HepG2 (cell line): Measurements from ENCODE around the gene MAP4K3. TPM values are rescaled to one million over a fixed set of nuclear protein-coding genes. Genes with fewer than 3 reads are reported as not detected.

Experiments used
- FLYWCH1 ChIP-seq: sonication (generic); formaldehyde crosslinking; IDR thresholded peaks from 2 replicates; pipeline ENCODE4 v1.8.1; 2023; ENCODE audit warnings: mild to moderate bottlenecking, missing genetic modification reagents
- IRF2 ChIP-seq: IDR thresholded peaks from 2 replicates; pipeline ENCODE4 v1.6.1; 2018; ENCODE audit warnings: missing genetic modification reagents, missing compliant biosample characterization
- KDM5B ChIP-seq: sonication (generic); formaldehyde crosslinking; IDR thresholded peaks from 2 replicates; pipeline ENCODE4 v1.4.0; 2020; ENCODE audit warnings: missing genetic modification reagents, mild to moderate bottlenecking, borderline replicate concordance
- KLF15 ChIP-seq: sonication (generic); formaldehyde crosslinking; IDR thresholded peaks from 2 replicates; pipeline ENCODE4 v1.8.1; 2023; ENCODE audit warnings: borderline replicate concordance, mild to moderate bottlenecking, inconsistent platforms, missing genetic modification reagents, mixed read lengths
- KMT2B ChIP-seq: IDR thresholded peaks from 2 replicates; pipeline ENCODE4 v1.6.1; 2016; ENCODE audit warnings: missing genetic modification reagents, missing compliant biosample characterization
- NCOR1 ChIP-seq: fragments of 200-600 bp; sonication (generic); IDR thresholded peaks from 2 replicates; pipeline ENCODE4 v1.7.0; 2017; ENCODE audit warnings: antibody characterized with exemption, low read length, borderline replicate concordance
- SETDB1 ChIP-seq: sonication (generic); formaldehyde crosslinking; IDR thresholded peaks from 2 replicates; pipeline ENCODE4 v1.5.1; 2020; ENCODE audit warnings: missing genetic modification reagents, mild to moderate bottlenecking, borderline replicate concordance
- ZIK1 ChIP-seq: sonication (generic); formaldehyde crosslinking; IDR thresholded peaks from 2 replicates; pipeline ENCODE4 v1.5.0; 2020; ENCODE audit warnings: mild to moderate bottlenecking, low read depth, missing genetic modification reagents, borderline replicate concordance
- ZNF296 ChIP-seq: sonication (generic); formaldehyde crosslinking; conservative IDR thresholded peaks from 2 replicates; pipeline ENCODE4 v1.5.0; 2020; ENCODE audit warnings: mild to moderate bottlenecking, missing genetic modification reagents
- ZNF605 ChIP-seq: sonication (generic); formaldehyde crosslinking; IDR thresholded peaks from 2 replicates; pipeline ENCODE4 v1.8.0; 2022; ENCODE audit warnings: mild to moderate bottlenecking, missing genetic modification reagents
- ZNF746 ChIP-seq: sonication (generic); formaldehyde crosslinking; IDR thresholded peaks from 2 replicates; pipeline ENCODE4 v1.8.0; 2022; ENCODE audit warnings: mild to moderate bottlenecking, missing genetic modification reagents
- ZNF75D ChIP-seq: sonication (generic); formaldehyde crosslinking; IDR thresholded peaks from 2 replicates; pipeline ENCODE4 v1.8.1; 2023; ENCODE audit warnings: missing genetic modification reagents, mild to moderate bottlenecking, borderline replicate concordance
- polyA plus RNA-seq, 8 experiments: library from polyadenylated mRNA; depleted of rRNA in 3 of 8; stranded (reverse) in 7 of 8; unstranded in 1 of 8; fragments of >200 nt; fragmentation: Illumina TruSeq in 4 of 8; extraction: Trizol in 4 of 8; gene quantifications; 2 replicates each; pipeline versions ENCODE4 v1.2.1 to v1.2.3, GENCODE V29; 2011 to 2016; ENCODE audit warnings: low read depth in 4 of 8, missing spikeins in 1 of 8, mixed read lengths in 1 of 8; ENCODE audit not compliant: insufficient read depth in 1 of 8
- total RNA-seq, 5 experiments: library from RNA; depleted of rRNA; stranded (reverse); fragments of >200 nt; fragmentation: Illumina TruSeq; extraction: Trizol; gene quantifications; 2 replicates each; pipeline ENCODE4 v1.2.3, GENCODE V29; 2016; ENCODE audit warnings: low read depth in 1 of 5
- TF ChIP-seq, protein P1 (sequence below), 2 experiments: sonication (generic) in 1 of 2; formaldehyde crosslinking in 1 of 2; IDR thresholded peaks; 2 replicates each; pipeline versions ENCODE4 v1.5.1 to v1.6.1; 2011 to 2020; ENCODE audit warnings: borderline replicate concordance in 1 of 2, low read depth in 1 of 2, low read length in 1 of 2, mild to moderate bottlenecking in 1 of 2, missing genetic modification reagents in 1 of 2, moderate library complexity in 1 of 2
- TF ChIP-seq, protein P2 (sequence below): sonication (generic); formaldehyde crosslinking; IDR thresholded peaks from 2 replicates; pipeline ENCODE4 v1.4.0; 2020; ENCODE audit warnings: missing genetic modification reagents, mild to moderate bottlenecking, borderline replicate concordance
- TF ChIP-seq, protein P3 (sequence below): sonication (generic); formaldehyde crosslinking; IDR thresholded peaks from 2 replicates; pipeline ENCODE4 v1.5.1; 2020; ENCODE audit warnings: missing genetic modification reagents, mild to moderate bottlenecking, borderline replicate concordance
- TF ChIP-seq, protein P4 (sequence below): sonication (generic); formaldehyde crosslinking; IDR thresholded peaks from 2 replicates; pipeline ENCODE4 v1.4.0; 2020; ENCODE audit warnings: missing genetic modification reagents
- TF ChIP-seq, protein P5 (sequence below): sonication (generic); formaldehyde crosslinking; IDR thresholded peaks from 2 replicates; pipeline ENCODE4 v1.4.0; 2020; ENCODE audit warnings: missing genetic modification reagents

MAP4K3 gene
- total and polyA plus RNA-seq, 2 of the 13 experiments (the other 11 are each of a cell fraction or from before 2014, with no cell fraction given): 45.9 to 53.2 TPM

DNA sequence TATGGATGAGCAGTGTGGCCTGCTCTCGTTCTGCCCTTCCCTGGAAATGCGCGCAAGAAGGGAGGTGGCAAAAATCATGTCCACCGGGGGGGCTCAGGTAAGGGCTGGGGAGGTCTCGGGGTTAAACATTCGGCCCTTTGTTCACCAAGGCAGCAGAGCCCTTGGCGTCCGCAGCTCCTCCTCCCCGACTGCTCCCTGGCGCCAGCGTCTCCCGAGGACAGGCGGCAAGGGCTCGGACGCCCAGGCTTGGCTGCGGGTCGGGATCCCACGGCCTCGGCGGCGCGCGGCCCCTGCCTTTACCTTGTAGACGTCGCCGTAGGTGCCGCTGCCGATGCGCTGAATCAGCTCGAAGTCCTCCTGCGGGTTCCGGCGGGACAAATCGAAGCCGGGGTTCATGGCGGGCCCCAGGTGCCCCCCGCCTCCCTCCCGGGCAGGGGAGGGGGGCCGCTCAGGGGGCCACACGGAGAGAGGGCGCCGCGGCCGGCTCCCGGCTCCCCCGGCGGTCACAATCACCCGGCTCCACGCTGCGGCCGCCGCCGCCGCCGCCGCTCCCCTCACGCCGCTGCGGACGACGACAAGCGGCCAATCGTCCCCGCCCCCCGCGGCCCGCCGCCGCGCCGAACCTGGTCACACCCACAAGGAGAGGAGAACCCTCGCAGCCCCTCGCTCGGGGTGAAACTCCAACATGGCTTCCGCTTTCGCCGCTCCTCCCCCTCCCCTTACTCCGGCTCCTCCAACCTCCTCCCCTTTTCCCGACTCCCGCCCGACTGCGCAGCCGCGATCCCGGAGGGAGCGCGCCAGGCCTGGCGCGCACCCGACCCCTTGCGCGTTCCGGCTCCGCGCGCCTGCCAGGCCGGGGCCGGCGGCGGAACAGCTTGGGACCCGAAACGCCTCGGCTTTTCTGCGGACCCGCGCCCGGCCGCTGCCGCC, at the start of gene MAP4K3 (continued):
- TF ChIP-seq KMT2B (peak; percentile 71), SETDB1 (CRISPR knock-in tag) (no peak), FLYWCH1 (CRISPR knock-in tag) (peak; percentile 63; the same call in 1 of the 2 replicates), KDM5B (CRISPR knock-in tag) (peak; percentile 92), IRF2 (CRISPR knock-in tag) (peak; percentile 31; the same call in 1 of the 2 replicates), KLF15 (CRISPR knock-in tag) (peak; percentile 91), ZIK1 (CRISPR knock-in tag) (no peak; the same call in 1 of the 2 replicates), NCOR1 (peak; percentile 21; the same call in 1 of the 2 replicates), ZNF75D (CRISPR knock-in tag) (no peak), ZNF746 (CRISPR knock-in tag) (no peak), ZNF605 (peak; percentile 43; the same call in 1 of the 2 replicates), ZNF296 (no peak)
- TF ChIP-seq, protein P1, sequence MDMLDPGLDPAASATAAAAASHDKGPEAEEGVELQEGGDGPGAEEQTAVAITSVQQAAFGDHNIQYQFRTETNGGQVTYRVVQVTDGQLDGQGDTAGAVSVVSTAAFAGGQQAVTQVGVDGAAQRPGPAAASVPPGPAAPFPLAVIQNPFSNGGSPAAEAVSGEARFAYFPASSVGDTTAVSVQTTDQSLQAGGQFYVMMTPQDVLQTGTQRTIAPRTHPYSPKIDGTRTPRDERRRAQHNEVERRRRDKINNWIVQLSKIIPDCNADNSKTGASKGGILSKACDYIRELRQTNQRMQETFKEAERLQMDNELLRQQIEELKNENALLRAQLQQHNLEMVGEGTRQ (IDR thresholded peaks at IDR 0.05; ENCODE audit: low read depth, low read length): no peak
- TF ChIP-seq, protein P1 (CRISPR knock-in tag; IDR thresholded peaks at IDR 0.05; ENCODE audit: borderline replicate concordance): no peak
- TF ChIP-seq, protein P2, sequence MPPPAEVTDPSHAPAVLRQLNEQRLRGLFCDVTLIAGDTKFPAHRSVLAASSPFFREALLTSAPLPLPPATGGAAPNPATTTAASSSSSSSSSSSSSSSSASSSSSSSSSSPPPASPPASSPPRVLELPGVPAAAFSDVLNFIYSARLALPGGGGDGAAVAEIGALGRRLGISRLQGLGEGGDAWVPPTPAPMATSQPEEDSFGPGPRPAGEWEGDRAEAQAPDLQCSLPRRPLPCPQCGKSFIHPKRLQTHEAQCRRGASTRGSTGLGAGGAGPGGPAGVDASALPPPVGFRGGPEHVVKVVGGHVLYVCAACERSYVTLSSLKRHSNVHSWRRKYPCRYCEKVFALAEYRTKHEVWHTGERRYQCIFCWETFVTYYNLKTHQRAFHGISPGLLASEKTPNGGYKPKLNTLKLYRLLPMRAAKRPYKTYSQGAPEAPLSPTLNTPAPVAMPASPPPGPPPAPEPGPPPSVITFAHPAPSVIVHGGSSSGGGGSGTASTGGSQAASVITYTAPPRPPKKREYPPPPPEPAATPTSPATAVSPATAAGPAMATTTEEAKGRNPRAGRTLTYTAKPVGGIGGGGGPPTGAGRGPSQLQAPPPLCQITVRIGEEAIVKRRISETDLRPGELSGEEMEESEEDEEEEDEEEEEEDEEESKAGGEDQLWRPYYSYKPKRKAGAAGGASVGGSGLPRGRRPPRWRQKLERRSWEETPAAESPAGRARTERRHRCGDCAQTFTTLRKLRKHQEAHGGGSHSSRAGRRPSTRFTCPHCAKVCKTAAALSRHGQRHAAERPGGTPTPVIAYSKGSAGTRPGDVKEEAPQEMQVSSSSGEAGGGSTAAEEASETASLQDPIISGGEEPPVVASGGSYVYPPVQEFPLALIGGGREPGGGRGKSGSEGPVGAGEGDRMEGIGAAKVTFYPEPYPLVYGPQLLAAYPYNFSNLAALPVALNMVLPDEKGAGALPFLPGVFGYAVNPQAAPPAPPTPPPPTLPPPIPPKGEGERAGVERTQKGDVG (CRISPR knock-in tag): 0 out of 2 replicates have a peak, but pooled peaks have one; percentile 93
- TF ChIP-seq, protein P3, sequence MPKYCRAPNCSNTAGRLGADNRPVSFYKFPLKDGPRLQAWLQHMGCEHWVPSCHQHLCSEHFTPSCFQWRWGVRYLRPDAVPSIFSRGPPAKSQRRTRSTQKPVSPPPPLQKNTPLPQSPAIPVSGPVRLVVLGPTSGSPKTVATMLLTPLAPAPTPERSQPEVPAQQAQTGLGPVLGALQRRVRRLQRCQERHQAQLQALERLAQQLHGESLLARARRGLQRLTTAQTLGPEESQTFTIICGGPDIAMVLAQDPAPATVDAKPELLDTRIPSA (CRISPR knock-in tag): 0 out of 2 replicates have a peak, but pooled peaks have one; percentile 81
- TF ChIP-seq, protein P4, sequence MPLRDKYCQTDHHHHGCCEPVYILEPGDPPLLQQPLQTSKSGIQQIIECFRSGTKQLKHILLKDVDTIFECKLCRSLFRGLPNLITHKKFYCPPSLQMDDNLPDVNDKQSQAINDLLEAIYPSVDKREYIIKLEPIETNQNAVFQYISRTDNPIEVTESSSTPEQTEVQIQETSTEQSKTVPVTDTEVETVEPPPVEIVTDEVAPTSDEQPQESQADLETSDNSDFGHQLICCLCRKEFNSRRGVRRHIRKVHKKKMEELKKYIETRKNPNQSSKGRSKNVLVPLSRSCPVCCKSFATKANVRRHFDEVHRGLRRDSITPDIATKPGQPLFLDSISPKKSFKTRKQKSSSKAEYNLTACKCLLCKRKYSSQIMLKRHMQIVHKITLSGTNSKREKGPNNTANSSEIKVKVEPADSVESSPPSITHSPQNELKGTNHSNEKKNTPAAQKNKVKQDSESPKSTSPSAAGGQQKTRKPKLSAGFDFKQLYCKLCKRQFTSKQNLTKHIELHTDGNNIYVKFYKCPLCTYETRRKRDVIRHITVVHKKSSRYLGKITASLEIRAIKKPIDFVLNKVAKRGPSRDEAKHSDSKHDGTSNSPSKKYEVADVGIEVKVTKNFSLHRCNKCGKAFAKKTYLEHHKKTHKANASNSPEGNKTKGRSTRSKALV (CRISPR knock-in tag): no peak
- TF ChIP-seq, protein P5, sequence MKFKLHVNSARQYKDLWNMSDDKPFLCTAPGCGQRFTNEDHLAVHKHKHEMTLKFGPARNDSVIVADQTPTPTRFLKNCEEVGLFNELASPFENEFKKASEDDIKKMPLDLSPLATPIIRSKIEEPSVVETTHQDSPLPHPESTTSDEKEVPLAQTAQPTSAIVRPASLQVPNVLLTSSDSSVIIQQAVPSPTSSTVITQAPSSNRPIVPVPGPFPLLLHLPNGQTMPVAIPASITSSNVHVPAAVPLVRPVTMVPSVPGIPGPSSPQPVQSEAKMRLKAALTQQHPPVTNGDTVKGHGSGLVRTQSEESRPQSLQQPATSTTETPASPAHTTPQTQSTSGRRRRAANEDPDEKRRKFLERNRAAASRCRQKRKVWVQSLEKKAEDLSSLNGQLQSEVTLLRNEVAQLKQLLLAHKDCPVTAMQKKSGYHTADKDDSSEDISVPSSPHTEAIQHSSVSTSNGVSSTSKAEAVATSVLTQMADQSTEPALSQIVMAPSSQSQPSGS (CRISPR knock-in tag): peak; percentile 14; the same call in 1 of the 2 replicates
